Measurements from ENCODE around the gene LDLRAD4.

- TF ChIP-seq, protein P1, sequence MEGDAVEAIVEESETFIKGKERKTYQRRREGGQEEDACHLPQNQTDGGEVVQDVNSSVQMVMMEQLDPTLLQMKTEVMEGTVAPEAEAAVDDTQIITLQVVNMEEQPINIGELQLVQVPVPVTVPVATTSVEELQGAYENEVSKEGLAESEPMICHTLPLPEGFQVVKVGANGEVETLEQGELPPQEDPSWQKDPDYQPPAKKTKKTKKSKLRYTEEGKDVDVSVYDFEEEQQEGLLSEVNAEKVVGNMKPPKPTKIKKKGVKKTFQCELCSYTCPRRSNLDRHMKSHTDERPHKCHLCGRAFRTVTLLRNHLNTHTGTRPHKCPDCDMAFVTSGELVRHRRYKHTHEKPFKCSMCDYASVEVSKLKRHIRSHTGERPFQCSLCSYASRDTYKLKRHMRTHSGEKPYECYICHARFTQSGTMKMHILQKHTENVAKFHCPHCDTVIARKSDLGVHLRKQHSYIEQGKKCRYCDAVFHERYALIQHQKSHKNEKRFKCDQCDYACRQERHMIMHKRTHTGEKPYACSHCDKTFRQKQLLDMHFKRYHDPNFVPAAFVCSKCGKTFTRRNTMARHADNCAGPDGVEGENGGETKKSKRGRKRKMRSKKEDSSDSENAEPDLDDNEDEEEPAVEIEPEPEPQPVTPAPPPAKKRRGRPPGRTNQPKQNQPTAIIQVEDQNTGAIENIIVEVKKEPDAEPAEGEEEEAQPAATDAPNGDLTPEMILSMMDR (IDR thresholded peaks at IDR 0.05; ENCODE audit: insufficient read depth, low read length, poor library complexity, severe bottlenecking), result no peak
- no peak for TF ChIP-seq EZH2phosphoT487 (conservative IDR thresholded peaks at IDR 0.05; ENCODE audit: low read length)
Measured at GRCh38 chr18:13306583-13306982, 88.0 kb downstream of the LDLRAD4 start.

Measured in SU-DHL-6 (cell line).